ENCODE results near the gene GFRA1. TPM values are rescaled to one million over a fixed set of nuclear protein-coding genes. Genes with fewer than 3 reads are reported as not detected.

GFRA1 gene
- total RNA-seq, 1 donor from 2014 or later, result 44.1 TPM

- peaks cover 14% of the 10 kb centered on the region for H3K9me3 Mint-ChIP-seq (ENCODE audit: unreplicated experiment)
- no peak overlapping the region for H3K4me3 Mint-ChIP-seq (ENCODE audit: unreplicated experiment)
- H3K4me1 Mint-ChIP-seq (ENCODE audit: unreplicated experiment), result peaks cover 9% of the 10 kb centered on the region
- TF ChIP-seq, protein P1, sequence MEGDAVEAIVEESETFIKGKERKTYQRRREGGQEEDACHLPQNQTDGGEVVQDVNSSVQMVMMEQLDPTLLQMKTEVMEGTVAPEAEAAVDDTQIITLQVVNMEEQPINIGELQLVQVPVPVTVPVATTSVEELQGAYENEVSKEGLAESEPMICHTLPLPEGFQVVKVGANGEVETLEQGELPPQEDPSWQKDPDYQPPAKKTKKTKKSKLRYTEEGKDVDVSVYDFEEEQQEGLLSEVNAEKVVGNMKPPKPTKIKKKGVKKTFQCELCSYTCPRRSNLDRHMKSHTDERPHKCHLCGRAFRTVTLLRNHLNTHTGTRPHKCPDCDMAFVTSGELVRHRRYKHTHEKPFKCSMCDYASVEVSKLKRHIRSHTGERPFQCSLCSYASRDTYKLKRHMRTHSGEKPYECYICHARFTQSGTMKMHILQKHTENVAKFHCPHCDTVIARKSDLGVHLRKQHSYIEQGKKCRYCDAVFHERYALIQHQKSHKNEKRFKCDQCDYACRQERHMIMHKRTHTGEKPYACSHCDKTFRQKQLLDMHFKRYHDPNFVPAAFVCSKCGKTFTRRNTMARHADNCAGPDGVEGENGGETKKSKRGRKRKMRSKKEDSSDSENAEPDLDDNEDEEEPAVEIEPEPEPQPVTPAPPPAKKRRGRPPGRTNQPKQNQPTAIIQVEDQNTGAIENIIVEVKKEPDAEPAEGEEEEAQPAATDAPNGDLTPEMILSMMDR (IDR thresholded peaks at IDR 0.05), result no peak
- no peak overlapping the region for H3K27ac Mint-ChIP-seq (ENCODE audit: unreplicated experiment)
- DNase-seq (ENCODE audit: extremely low spot score, unreplicated experiment), result no peak
- H3K27me3 Mint-ChIP-seq (ENCODE audit: unreplicated experiment), result no peaks in the 10 kb centered on the region
- H3K36me3 Mint-ChIP-seq (ENCODE audit: unreplicated experiment), result no peaks in the 10 kb centered on the region
These were observed 255.6 kb downstream of the GFRA1 start for GRCh38 chr10:116017405-116017804.

- no peaks in the 10 kb centered on the region for H3K36me3 Mint-ChIP-seq (ENCODE audit: unreplicated experiment)
- peaks cover 9% of the 10 kb centered on the region for H3K4me1 Mint-ChIP-seq (ENCODE audit: unreplicated experiment)
- DNase-seq (ENCODE audit: extremely low spot score, unreplicated experiment), result no peak
- no peak overlapping the region for H3K27ac Mint-ChIP-seq (ENCODE audit: unreplicated experiment)
- peaks cover 14% of the 10 kb centered on the region for H3K9me3 Mint-ChIP-seq (ENCODE audit: unreplicated experiment)
- H3K4me3 Mint-ChIP-seq (ENCODE audit: unreplicated experiment), result no peak overlapping the region
- no peaks in the 10 kb centered on the region for H3K27me3 Mint-ChIP-seq (ENCODE audit: unreplicated experiment)
- TF ChIP-seq, protein P1 (IDR thresholded peaks at IDR 0.05), result no peak
These were observed 257.2 kb downstream of the GFRA1 start for GRCh38 chr10:116015583-116016333.

DNA sequence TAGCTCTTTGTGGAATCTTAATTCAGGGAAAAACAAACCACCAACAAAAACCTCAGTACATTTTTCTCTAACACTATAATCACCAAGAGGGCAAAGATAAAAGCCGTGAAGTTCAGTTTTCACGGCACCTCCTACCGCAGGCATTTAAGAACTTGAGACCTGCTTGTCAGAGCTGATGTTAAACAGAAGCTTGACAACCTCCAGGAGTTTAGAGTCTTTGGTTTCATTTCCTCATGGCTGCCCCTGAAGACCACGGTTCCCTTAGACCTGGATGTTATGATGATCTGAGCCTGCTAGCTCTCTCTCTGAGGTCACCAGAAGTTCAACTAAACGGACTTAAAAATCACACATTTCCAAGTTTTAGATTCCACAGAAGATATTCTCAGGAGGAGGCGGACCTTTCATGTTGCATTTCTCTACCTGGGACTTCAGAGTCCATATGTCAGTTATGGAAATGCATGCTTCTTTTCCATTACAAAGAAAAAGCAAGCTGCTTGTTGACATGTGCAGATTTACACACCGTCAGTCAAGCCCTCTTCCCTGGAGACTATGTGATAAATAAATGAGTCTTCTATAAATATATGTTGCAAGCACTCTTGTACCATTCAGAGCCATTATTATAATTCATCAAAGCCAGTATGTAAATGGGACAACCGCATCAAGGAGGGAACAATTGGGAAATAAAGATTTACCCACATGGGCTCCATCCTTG, 258.0 kb downstream of the GFRA1 start:
- no peak overlapping the region for H3K27ac Mint-ChIP-seq (ENCODE audit: unreplicated experiment)
- H3K4me1 Mint-ChIP-seq (ENCODE audit: unreplicated experiment), result peaks cover 9% of the 10 kb centered on the region
- no peaks in the 10 kb centered on the region for H3K36me3 Mint-ChIP-seq (ENCODE audit: unreplicated experiment)
- no peak overlapping the region for H3K4me3 Mint-ChIP-seq (ENCODE audit: unreplicated experiment)
- DNase-seq (ENCODE audit: extremely low spot score, unreplicated experiment), result no peak
- TF ChIP-seq, protein P1 (IDR thresholded peaks at IDR 0.05), result no peak
- peaks cover 11% of the 10 kb centered on the region for H3K9me3 Mint-ChIP-seq (ENCODE audit: unreplicated experiment)
- no peaks in the 10 kb centered on the region for H3K27me3 Mint-ChIP-seq (ENCODE audit: unreplicated experiment)

- Mint-ChIP-seq H3K27ac (ENCODE audit: unreplicated experiment) (no peak overlapping the region), H3K27me3 (ENCODE audit: unreplicated experiment) (no peaks in the 10 kb centered on the region), H3K9me3 (ENCODE audit: unreplicated experiment) (peaks cover 15% of the 10 kb centered on the region), H3K4me1 (ENCODE audit: unreplicated experiment) (peaks cover 9% of the 10 kb centered on the region), H3K36me3 (ENCODE audit: unreplicated experiment) (no peaks in the 10 kb centered on the region), H3K4me3 (ENCODE audit: unreplicated experiment) (no peak overlapping the region)
- TF ChIP-seq, protein P1 (IDR thresholded peaks at IDR 0.05), result no peak
- no peak for DNase-seq (ENCODE audit: extremely low spot score, unreplicated experiment)
These were observed 258.7 kb downstream of the GFRA1 start for GRCh38 chr10:116014326-116014725.

DNA sequence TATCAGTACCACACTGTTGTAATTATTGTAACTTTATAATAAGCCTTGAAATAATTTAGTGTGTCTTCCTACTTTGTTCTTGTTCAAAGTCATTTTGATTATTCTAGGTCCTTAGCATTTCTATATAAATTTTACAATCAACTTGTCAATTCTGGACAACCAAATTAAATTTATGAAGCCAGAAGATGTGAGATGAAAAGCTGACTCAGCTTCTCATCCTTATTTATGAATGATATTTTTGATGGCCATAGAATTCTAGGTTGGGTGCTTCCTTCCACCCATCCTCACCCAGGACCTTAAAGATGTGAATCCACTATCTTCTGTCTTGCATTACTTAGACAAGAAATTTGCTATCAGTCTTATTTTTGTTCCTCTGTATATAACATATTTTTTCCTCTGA, 261.1 kb downstream of the GFRA1 start:
- TF ChIP-seq, protein P1 (IDR thresholded peaks at IDR 0.05), result no peak
- Mint-ChIP-seq H3K27me3 (ENCODE audit: unreplicated experiment) (no peaks in the 10 kb centered on the region), H3K4me3 (ENCODE audit: unreplicated experiment) (no peak overlapping the region), H3K27ac (ENCODE audit: unreplicated experiment) (no peak overlapping the region), H3K36me3 (ENCODE audit: unreplicated experiment) (peaks cover 4% of the 10 kb centered on the region), H3K4me1 (ENCODE audit: unreplicated experiment) (peaks cover 9% of the 10 kb centered on the region), H3K9me3 (ENCODE audit: unreplicated experiment) (peaks cover 22% of the 10 kb centered on the region)
- no peak for DNase-seq (ENCODE audit: extremely low spot score, unreplicated experiment)

Measured in osteocyte (in vitro differentiated cells).